ENCODE data around the gene PDSS2. TPM values are rescaled to one million over a fixed set of nuclear protein-coding genes. Genes with fewer than 3 reads are reported as not detected.
A peak's percentile ranks its signal among the peaks of the same experiment; 100 is the strongest.

The PDSS2 gene
- total RNA-seq, 4 donors from 2014 or later, result 6.5 to 12.2 (median 9.0) TPM

GRCh38 chr6:107319906-107320530, 139.3 kb downstream of the PDSS2 start:
- no peak for TF ChIP-seq POLR2A (IDR thresholded peaks at IDR 0.05)
- no peak for TF ChIP-seq POLR2AphosphoS5 (IDR thresholded peaks at IDR 0.05)
- no peak for TF ChIP-seq CTCF (IDR thresholded peaks at IDR 0.05)
- TF ChIP-seq EP300 (IDR thresholded peaks at IDR 0.05), result no peak
- no peak for ATAC-seq
- peaks cover 0 to 10% (median 0%) of the 10 kb centered on the region in 3 donors for H3K4me1 ChIP-seq
- H3K36me3 ChIP-seq, result no peaks in the 10 kb centered on the region
- no peaks in the 10 kb centered on the region for H3K9me3 ChIP-seq
- H3K27me3 ChIP-seq, result no peaks in the 10 kb centered on the region
- no peak overlapping the region for H3K27ac ChIP-seq
- 37 to 54% methylated on average over 5 of the region's 5 CpGs for WGBS, 2 donors (ENCODE audit: low coverage in 1 of 2)
- no peak overlapping the region for H3K4me3 ChIP-seq

- Histone ChIP-seq H3K27me3 (no peaks in the 10 kb centered on the region), H3K4me3 (no peak overlapping the region), H3K4me1 (peaks cover 0 to 20% (median 4%) of the 10 kb centered on the region in 3 donors), H3K27ac (no peak overlapping the region), H3K9me3 (no peaks in the 10 kb centered on the region), H3K36me3 (no peaks in the 10 kb centered on the region)
- WGBS, 2 donors (ENCODE audit: low coverage in 1 of 2), result 53 to 76% methylated on average over 7 to 8 of the region's 9 CpGs
- peak; percentile 53 for ATAC-seq
- TF ChIP-seq CTCF (IDR thresholded peaks at IDR 0.05) (peak; percentile 9 to 57 (median 30)), EP300 (IDR thresholded peaks at IDR 0.05) (no peak), POLR2AphosphoS5 (IDR thresholded peaks at IDR 0.05) (no peak), POLR2A (IDR thresholded peaks at IDR 0.05) (no peak)
Measured at GRCh38 chr6:107318100-107318736, 141.1 kb downstream of the PDSS2 start.

GRCh38 chr6:107315114-107315513, 144.2 kb downstream of the PDSS2 start:
- Histone ChIP-seq H3K27ac (no peak overlapping the region), H3K9me3 (no peaks in the 10 kb centered on the region), H3K27me3 (no peaks in the 10 kb centered on the region), H3K36me3 (no peaks in the 10 kb centered on the region), H3K4me3 (no peak overlapping the region), H3K4me1 (peaks cover 0 to 20% (median 4%) of the 10 kb centered on the region in 3 donors)
- TF ChIP-seq EP300 (IDR thresholded peaks at IDR 0.05), result no peak
- TF ChIP-seq CTCF (IDR thresholded peaks at IDR 0.05), result no peak
- no peak for TF ChIP-seq POLR2A (IDR thresholded peaks at IDR 0.05)
- TF ChIP-seq POLR2AphosphoS5 (IDR thresholded peaks at IDR 0.05), result no peak
- ATAC-seq, result no peak

- 33 to 65% methylated on average over 1 to 3 of the region's 3 CpGs for WGBS, 2 donors (ENCODE audit: low coverage in 1 of 2)
- Histone ChIP-seq H3K27ac (no peak overlapping the region), H3K4me3 (no peak overlapping the region), H3K9me3 (no peaks in the 10 kb centered on the region), H3K36me3 (no peaks in the 10 kb centered on the region), H3K27me3 (no peaks in the 10 kb centered on the region), H3K4me1 (peaks cover 0 to 20% (median 4%) of the 10 kb centered on the region in 3 donors)
- ATAC-seq, result no peak
- TF ChIP-seq CTCF (IDR thresholded peaks at IDR 0.05), result no peak
- no peak for TF ChIP-seq EP300 (IDR thresholded peaks at IDR 0.05)
- no peak for TF ChIP-seq POLR2A (IDR thresholded peaks at IDR 0.05)
- no peak for TF ChIP-seq POLR2AphosphoS5 (IDR thresholded peaks at IDR 0.05)
Measured at GRCh38 chr6:107314531-107314939, 144.8 kb downstream of the PDSS2 start.

- Histone ChIP-seq H3K4me3 (no peak overlapping the region), H3K27me3 (no peaks in the 10 kb centered on the region), H3K9me3 (no peaks in the 10 kb centered on the region), H3K4me1 (peaks cover 0 to 20% (median 4%) of the 10 kb centered on the region in 3 donors), H3K27ac (no peak overlapping the region), H3K36me3 (no peaks in the 10 kb centered on the region)
- 100% methylated on average over 2 to 3 of the region's 3 CpGs for WGBS, 2 donors (ENCODE audit: low coverage in 1 of 2)
- TF ChIP-seq POLR2AphosphoS5 (IDR thresholded peaks at IDR 0.05) (no peak), EP300 (IDR thresholded peaks at IDR 0.05) (no peak), POLR2A (IDR thresholded peaks at IDR 0.05) (no peak), CTCF (IDR thresholded peaks at IDR 0.05) (no peak)
- ATAC-seq, result no peak
Measured at GRCh38 chr6:107313776-107314175, 145.6 kb downstream of the PDSS2 start.

All from gastroesophageal sphincter (tissue), 4 donors.